ENCODE measurements around the gene KLHDC9. TPM values are rescaled to one million over a fixed set of nuclear protein-coding genes. Genes with fewer than 3 reads are reported as not detected.

KLHDC9 gene
- total RNA-seq, 4 donors from 2014 or later = 0.51 to 12.1 (median 3.4) TPM

- H3K4me3 ChIP-seq = no peak overlapping the region
- no peaks in the 10 kb centered on the region for H3K4me1 ChIP-seq
- no peaks in the 10 kb centered on the region for H3K27me3 ChIP-seq
- H3K36me3 ChIP-seq = no peaks in the 10 kb centered on the region
- H3K9me3 ChIP-seq = no peaks in the 10 kb centered on the region
- intact Hi-C loops (cut with DNase I; ENCODE audit: low total_unique reads) = no loop called here
- TF ChIP-seq POLR2A (IDR thresholded peaks at IDR 0.05) = no peak
- TF ChIP-seq, protein P1, sequence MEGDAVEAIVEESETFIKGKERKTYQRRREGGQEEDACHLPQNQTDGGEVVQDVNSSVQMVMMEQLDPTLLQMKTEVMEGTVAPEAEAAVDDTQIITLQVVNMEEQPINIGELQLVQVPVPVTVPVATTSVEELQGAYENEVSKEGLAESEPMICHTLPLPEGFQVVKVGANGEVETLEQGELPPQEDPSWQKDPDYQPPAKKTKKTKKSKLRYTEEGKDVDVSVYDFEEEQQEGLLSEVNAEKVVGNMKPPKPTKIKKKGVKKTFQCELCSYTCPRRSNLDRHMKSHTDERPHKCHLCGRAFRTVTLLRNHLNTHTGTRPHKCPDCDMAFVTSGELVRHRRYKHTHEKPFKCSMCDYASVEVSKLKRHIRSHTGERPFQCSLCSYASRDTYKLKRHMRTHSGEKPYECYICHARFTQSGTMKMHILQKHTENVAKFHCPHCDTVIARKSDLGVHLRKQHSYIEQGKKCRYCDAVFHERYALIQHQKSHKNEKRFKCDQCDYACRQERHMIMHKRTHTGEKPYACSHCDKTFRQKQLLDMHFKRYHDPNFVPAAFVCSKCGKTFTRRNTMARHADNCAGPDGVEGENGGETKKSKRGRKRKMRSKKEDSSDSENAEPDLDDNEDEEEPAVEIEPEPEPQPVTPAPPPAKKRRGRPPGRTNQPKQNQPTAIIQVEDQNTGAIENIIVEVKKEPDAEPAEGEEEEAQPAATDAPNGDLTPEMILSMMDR (IDR thresholded peaks at IDR 0.05) = no peak
- DNase-seq = no peak
- no peak overlapping the region for H3K27ac ChIP-seq
Observed at GRCh38 chr1:161091796-161092507, 6.2 kb upstream of the KLHDC9 start.

DNA sequence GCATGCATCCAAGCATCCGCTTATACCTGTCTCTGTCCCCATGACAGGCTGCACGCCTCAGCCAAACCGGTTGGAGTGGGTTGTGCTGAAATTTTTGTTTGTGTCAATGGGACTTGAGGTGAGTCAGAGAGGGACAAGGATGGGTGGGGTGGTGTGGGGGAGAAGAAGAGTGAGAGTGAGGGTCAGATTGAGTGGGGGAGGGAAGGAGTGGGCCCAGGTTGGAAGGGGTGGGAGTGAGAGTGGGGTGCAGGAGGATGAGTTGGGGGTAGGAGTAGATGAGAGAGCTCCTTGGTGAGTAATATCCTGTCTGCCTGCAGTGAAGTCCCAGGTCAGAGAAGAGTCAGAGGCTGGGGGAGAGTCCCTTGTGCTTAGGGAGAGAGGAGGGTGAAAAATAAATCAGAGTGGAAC is 5.5 kb upstream of the KLHDC9 start:
- no peak overlapping the region for H3K4me3 ChIP-seq
- no peak overlapping the region for H3K27ac ChIP-seq
- no peak for DNase-seq
- H3K4me1 ChIP-seq = no peaks in the 10 kb centered on the region
- H3K36me3 ChIP-seq = no peaks in the 10 kb centered on the region
- intact Hi-C loops (cut with DNase I; ENCODE audit: low total_unique reads) = no loop called here
- H3K27me3 ChIP-seq = no peaks in the 10 kb centered on the region
- TF ChIP-seq POLR2A (IDR thresholded peaks at IDR 0.05) = no peak
- TF ChIP-seq, protein P1 (IDR thresholded peaks at IDR 0.05) = no peak
- no peaks in the 10 kb centered on the region for H3K9me3 ChIP-seq

- peaks cover 0 to 5% of the 10 kb centered on the region in 2 donors for H3K4me1 ChIP-seq
- DNase-seq = no peak
- no peaks in the 10 kb centered on the region for H3K36me3 ChIP-seq
- intact Hi-C loops (cut with DNase I; ENCODE audit: low total_unique reads) = no loop called here
- TF ChIP-seq, protein P1 (IDR thresholded peaks at IDR 0.05) = no peak
- TF ChIP-seq POLR2A (IDR thresholded peaks at IDR 0.05) = no peak
- H3K4me3 ChIP-seq = no peak overlapping the region
- H3K27ac ChIP-seq = no peak overlapping the region
- no peaks in the 10 kb centered on the region for H3K27me3 ChIP-seq
- H3K9me3 ChIP-seq = no peaks in the 10 kb centered on the region
Observed at GRCh38 chr1:161094481-161094880, 3.7 kb upstream of the KLHDC9 start.

DNA sequence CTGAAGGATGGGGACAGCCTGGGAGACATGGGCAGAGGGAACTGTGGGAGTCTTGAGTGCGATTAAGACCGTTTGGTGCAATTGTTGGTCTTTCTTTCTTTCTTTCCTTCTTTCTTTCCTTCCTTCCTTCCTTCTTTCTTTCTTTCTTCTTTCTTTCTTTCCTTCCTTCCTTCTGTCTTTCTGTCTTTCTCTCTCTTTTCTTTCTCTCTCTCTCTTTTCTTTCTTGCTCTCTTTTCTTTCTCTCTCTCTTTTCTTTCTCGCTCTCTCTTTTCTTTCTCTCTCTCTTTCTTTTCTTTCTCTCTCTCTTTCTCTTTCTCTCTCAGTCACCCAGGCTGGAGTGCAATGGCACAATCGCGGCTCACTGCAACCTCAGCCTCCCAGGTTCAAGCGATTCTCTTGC is 2.9 kb upstream of the KLHDC9 start:
- H3K4me3 ChIP-seq = no peak overlapping the region
- no peak for DNase-seq
- peaks cover 0 to 5% of the 10 kb centered on the region in 2 donors for H3K4me1 ChIP-seq
- no peaks in the 10 kb centered on the region for H3K9me3 ChIP-seq
- intact Hi-C loops (cut with DNase I; ENCODE audit: low total_unique reads) = no loop called here
- no peaks in the 10 kb centered on the region for H3K36me3 ChIP-seq
- no peak overlapping the region for H3K27ac ChIP-seq
- H3K27me3 ChIP-seq = no peaks in the 10 kb centered on the region
- TF ChIP-seq, protein P1 (IDR thresholded peaks at IDR 0.05) = no peak
- TF ChIP-seq POLR2A (IDR thresholded peaks at IDR 0.05) = no peak

- DNase-seq = no peak
- Histone ChIP-seq H3K36me3 (no peaks in the 10 kb centered on the region), H3K27ac (no peak overlapping the region), H3K27me3 (no peaks in the 10 kb centered on the region), H3K4me1 (peaks cover 0 to 5% of the 10 kb centered on the region in 2 donors), H3K4me3 (no peak overlapping the region), H3K9me3 (no peaks in the 10 kb centered on the region)
- intact Hi-C loops (cut with DNase I; ENCODE audit: low total_unique reads) = no loop called here
- TF ChIP-seq, protein P1 (IDR thresholded peaks at IDR 0.05) = no peak
- TF ChIP-seq POLR2A (IDR thresholded peaks at IDR 0.05) = no peak
Observed at GRCh38 chr1:161096015-161096414, 2.1 kb upstream of the KLHDC9 start.
